Activated naive CD8-positive, alpha-beta T cell treated with anti-CD3 and anti-CD28 coated beads, Interleukin-2, amount 50 U/mL, for 16 hours (primary cell): ENCODE results near the gene ERBB3.

Source experiments
- DNase-seq: peaks from one replicate; pipeline ENCODE4 v3.0.0-alpha.2; 2020; ENCODE audit warnings: low read depth, low spot score

The ERBB3 gene

GRCh38 chr12:56078931-56079722 is 838 bp upstream of the ERBB3 start:
- peak; percentile 11 for DNase-seq

- DNase-seq = no peak
Measured at GRCh38 chr12:56080556-56081138, 682 bp downstream of the ERBB3 start.

DNA sequence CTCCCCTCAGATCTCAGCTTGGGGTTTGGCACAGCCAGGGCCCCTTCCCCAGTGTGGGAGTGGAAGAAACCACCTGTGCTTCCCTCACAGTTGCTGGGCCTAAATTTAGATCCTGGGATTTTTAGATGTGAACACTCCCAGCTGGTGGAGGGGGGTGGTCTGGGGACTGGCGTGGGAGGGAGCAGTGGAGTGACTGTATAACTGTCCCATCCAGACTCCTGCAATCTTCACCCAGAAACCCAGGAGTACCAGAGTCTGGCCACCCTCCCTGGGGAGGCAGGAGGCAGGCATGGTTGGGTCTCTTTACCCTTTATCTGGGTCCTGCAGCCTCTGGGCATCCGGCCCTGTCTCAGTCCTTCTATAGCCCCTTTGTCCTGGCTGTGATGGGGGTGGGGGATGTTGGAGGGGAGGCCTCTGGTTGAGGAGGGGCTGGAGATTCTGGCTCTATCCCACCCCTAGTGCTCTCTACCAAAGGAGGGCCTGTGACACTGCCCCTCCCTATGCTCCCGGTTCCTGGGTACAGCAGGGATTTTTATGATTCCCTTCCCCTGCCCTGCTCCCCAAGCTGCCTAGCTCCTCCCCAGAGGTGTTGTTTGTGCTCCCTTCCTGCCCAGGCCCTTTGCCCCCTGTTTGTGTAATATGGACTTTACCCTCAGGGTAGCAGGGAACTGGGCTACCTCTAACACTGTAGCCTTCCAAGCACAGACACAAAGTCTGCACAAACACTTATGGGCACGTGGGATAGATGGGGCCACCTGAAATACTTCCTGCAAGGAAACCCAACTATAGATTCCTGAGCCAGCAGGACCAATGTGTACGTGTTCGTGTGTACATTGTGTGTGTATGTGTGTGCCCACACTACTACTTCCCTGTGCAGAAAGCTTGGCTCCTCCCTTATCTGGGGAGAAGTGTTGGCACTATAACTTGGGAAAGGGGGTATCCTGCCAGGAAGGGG is 1.7 kb downstream of the ERBB3 start:
- DNase-seq = no peak

GRCh38 chr12:56082382-56082781 is 2.4 kb downstream of the ERBB3 start:
- DNase-seq = no peak

GRCh38 chr12:56082967-56083366 is 3.0 kb downstream of the ERBB3 start:
- no peak for DNase-seq

DNA sequence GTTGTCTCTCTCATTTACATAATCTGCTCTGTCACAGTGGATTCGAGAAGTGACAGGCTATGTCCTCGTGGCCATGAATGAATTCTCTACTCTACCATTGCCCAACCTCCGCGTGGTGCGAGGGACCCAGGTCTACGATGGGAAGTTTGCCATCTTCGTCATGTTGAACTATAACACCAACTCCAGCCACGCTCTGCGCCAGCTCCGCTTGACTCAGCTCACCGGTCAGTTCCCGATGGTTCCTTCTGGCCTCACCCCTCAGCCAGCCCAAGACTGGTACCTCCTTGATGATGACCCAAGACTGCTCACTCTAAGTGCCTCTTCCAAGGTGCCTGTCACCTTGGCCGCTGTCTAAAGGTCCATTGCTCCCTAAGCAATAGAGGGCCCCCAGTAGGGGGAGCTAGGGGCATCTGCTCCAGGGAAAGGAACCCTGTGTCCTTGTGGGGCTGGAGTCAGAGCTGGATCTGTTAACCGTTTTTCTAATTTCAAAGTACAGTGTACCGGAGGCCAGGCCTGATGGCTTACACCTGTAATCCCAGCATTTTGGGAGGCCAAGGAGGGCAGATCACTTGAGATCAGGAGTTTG is 5.1 kb downstream of the ERBB3 start:
- DNase-seq = no peak

- DNase-seq = no peak
Measured at GRCh38 chr12:56086096-56086495, 6.1 kb downstream of the ERBB3 start.

DNA sequence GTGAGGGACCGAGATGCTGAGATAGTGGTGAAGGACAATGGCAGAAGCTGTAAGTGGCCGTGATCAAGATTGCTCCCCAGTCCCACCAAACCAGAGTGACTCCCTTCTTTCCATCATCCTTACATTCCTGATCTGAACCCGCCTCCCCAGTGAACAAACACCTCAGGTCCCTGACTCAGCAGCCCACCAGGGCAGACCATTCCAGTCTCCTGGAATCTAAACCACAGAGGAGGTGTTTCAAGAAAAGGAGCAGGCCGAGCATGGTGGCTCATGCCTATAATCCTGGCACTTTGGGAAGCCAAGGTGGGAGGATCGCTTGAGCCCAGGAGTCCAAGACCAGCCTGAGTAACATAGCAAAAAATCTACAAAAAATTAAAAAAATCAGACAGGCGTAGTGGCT is 6.6 kb downstream of the ERBB3 start:
- DNase-seq = no peak

- DNase-seq = no peak
Measured at GRCh38 chr12:56087220-56087619, 7.3 kb downstream of the ERBB3 start.

DNA sequence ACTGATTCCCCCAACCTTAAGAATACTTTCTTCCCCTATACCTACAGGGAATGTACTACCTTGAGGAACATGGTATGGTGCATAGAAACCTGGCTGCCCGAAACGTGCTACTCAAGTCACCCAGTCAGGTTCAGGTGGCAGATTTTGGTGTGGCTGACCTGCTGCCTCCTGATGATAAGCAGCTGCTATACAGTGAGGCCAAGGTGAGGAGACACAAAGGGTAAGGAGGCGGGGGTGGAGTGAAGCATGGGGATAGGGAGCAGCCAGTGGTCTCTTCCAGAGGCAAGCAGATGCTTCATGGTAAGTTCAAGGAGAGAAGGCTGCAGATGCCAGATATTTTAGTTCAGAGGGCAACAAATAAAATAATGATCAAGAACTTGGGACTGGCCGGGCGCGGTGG is 17.8 kb downstream of the ERBB3 start:
- no peak for DNase-seq

- DNase-seq = no peak
Measured at GRCh38 chr12:56098592-56098991, 18.6 kb downstream of the ERBB3 start.

DNA sequence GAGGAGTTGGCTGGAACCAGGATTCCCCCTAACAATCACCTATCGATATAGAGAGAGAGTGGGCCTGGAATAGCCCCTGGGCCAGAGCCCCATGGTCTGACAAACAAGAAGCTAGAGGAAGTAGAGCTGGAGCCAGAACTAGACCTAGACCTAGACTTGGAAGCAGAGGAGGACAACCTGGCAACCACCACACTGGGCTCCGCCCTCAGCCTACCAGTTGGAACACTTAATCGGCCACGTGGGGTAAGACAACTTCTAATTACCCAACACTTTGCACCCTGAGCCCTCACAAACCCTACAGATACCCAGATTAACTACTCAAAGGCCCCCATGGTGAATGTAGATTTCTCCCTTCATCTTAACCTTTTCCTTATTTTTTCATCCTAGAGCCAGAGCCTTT is 19.8 kb downstream of the ERBB3 start:
- no peak for DNase-seq

GRCh38 chr12:56101045-56101444 is 21.1 kb downstream of the ERBB3 start:
- no peak for DNase-seq

GRCh38 chr12:56102683-56103065 is 22.7 kb downstream of the ERBB3 start:
- DNase-seq = no peak

DNA sequence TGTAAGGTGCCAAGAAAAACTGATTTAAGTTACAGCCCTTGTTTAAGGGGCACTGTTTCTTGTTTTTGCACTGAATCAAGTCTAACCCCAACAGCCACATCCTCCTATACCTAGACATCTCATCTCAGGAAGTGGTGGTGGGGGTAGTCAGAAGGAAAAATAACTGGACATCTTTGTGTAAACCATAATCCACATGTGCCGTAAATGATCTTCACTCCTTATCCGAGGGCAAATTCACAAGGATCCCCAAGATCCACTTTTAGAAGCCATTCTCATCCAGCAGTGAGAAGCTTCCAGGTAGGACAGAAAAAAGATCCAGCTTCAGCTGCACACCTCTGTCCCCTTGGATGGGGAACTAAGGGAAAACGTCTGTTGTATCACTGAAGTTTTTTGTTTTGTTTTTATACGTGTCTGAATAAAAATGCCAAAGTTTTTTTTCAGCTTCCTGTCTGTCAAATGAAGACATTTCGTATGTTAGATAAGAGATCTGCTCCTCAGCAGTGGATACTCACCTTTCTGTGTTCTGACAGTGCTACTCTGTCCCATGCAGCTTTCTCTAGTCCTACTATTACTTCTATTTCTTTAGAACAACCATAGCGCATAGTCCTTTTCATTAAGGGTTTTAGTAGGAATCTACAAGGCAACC is 23.2 kb downstream of the ERBB3 start:
- DNase-seq = no peak

- no peak for DNase-seq
Measured at GRCh38 chr12:56103823-56104108, 23.8 kb downstream of the ERBB3 start.

DNA sequence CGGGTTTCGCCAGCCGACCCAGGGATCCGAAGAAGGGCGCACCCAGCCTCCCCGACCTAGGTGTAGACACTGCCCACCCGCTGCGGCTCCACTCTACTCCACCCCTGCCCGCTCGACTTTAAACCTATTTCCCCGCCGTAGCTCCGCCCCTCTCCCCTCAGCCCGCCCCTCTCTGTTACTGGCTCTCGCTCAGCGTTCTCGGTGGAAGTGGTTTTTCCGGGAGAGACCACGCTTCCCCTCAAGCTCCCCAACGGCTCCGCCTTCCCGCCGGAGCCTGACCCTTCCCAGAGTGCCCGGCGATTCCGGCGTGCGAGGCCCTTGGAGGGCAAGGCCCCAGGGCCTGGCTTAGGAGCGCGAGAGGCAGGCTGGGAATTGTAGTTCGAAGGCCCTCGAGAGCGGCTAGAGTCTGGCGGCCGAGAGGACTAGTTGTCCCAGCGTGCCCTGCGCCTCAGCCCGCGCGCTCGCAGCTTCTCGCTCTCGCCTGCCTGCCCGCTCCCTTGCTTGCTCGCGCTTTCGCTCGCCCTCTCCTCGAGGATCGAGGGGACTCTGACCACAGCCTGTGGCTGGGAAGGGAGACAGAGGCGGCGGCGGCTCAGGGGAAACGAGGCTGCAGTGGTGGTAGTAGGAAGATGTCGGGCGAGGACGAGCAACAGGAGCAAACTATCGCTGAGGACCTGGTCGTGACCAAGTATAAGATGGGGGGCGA is 24.3 kb downstream of the ERBB3 start, which contains the start of gene PA2G4:
Gene PA2G4, plus strand, starts transcription at position 451 of the 706 bp plus-strand sequence. Its CDS starts 179 bp downstream, at position 630.
- peak; percentile 98 for DNase-seq

GRCh38 chr12:56104815-56105608 is 25.0 kb downstream of the ERBB3 start:
- DNase-seq = no peak

DNA sequence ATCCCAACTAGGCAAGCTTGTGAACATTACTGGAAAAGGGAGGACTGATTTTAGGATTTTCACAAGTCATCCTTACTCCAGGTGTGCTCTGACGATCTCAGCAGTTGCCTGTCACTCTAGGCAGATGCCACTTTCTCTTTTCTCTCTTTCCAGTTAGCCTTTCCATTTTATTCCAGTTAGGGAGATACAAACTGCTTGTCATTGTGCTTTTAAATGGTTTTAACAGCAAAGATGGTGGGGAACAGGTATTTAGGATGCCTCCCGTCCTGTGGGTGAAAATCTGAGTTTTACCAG is 25.6 kb downstream of the ERBB3 start:
- no peak for DNase-seq

- no peak for DNase-seq
Measured at GRCh38 chr12:56107242-56107641, 27.3 kb downstream of the ERBB3 start.
